Glomerular endothelial cell (primary cell): ENCODE data around the gene SZT2. TPM values are rescaled to one million over a fixed set of nuclear protein-coding genes. Genes with fewer than 3 reads are reported as not detected.
"Not testable (repeated sequence)": the region's sequence is repeated elsewhere in the genome, so short reads cannot be mapped to it uniquely, and the experiment has no call there.

Experiments
- DNase-seq: peaks from one replicate; pipeline ENCODE4 v3.0.0-alpha.2; 2011; ENCODE audit warnings: low read depth, low spot score; ENCODE audit errors: extremely low read depth
- total RNA-seq: library from RNA; depleted of rRNA; stranded (reverse); fragments of >200 nt; gene quantifications from 2 replicates; pipeline ENCODE4 v1.2.3, GENCODE V29; 2015

The SZT2 gene
- total RNA-seq, 1 donor from 2014 or later: 21.8 TPM

DNA sequence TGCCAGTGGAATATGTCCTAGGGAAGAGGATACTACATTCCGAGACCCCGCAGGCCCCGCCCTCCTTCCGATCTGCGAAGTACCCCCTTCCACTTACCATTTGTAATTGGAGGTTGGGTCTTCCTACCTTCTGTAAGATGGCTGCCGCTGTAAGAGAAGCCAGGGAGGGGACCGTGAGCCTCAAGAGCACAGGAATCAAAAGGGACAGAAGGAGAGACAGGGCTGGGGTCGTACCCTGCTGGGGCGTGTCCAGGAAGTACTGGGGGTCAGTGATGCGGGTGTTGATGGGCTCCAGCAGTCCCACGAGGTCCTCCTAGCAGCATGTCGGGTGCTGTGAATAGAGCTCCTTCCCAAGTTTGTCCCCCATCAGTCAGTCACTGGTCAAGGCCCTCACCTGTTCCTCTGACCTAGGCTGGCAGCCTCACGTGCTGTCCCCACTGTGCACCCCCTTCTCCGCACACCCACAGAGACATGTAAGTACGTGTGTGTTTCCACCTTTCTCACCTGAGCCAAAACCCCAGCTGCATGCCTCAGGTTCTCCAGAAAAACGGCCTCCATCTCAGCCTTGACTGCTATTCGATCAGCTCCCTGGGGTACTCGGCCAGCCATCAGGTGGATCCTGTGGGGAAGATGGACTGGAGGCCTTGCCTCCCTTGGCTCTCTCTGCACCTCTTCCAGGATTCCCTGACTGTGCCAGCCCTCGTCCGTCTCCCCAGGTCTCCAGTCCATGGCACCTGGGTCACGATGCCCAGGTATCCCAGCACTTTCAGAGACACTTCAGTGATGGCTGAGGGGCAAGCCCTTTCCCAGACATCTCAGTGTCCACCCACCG is 62.2 kb downstream of the SZT2 start:
- DNase-seq: no peak

DNA sequence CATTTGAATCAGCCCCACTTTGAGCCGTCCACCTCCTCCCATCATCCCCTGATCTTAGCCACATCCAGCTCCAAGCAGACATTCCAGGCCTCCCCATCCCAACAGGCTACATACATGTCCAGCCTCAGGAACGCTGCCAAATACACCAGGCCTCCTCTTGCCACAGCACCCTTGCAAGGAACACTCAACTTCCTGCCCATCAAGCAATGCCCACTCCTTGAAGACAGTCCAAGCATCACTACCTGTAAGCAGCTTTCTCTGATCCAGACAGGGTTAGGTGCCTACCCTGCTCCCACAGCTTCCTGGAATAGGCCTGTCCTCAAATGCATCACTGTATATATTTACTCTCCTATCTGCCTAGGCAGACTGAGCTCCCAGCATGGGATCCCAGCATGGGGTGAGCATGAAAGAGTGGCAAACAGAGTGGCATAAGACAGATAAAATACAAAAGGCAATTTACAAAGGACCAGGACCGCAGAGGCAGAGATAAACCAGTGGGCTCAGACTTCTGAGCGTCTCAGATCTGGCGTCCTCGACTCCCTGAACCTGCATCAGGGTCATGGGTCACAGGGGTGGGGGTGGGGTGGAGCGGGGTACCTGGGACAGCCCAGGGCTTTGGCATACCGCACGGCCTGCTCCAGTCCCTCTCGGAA is 63.2 kb downstream of the SZT2 start:
- DNase-seq: no peak

DNA sequence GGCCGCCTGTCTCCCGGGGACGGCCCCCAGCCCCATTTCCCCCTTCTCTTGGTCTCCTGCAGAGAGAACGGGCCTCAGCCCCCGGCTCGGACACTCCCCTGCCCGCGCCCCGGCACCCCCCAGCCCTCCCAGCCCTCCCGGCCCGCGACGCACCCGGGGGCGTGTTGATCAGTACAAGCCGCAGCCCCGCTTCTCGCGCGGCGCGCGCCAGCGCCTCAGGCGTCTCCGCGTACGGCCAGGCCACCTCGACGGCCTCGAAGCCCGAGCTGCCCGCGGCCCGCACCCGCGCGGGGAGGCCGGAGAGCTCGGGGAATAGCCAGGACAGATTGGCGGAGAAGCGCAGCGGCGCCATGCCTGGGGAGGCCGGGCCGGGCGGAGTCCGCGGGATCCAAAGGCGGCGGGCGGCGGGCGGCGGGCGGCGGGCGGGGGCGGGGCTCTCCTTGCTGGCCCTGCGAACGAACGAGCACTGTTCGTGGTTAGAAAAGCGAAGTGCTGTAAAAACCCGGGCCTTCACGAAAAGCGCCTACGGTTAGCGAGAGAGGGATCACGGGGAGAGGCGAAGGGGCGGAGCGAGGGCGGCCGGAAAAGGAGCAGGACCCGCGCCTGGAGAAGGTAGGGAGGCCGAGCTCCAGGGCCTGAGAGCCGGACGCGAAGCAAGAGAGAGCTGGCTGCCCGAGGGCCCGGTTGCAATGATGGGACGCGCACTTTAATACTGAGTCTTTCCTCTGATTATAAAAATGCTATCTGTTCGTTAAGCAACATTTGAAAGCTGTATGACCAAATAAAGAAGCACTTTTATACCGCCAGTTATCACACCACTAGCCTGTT is 64.0 kb downstream of the SZT2 start, which contains the start of gene HYI:
HYI (minus strand) TSS at position 490 of the 828 bp plus-strand sequence; CDS start at position 352, 138 bp downstream.
- no peak for DNase-seq

DNA sequence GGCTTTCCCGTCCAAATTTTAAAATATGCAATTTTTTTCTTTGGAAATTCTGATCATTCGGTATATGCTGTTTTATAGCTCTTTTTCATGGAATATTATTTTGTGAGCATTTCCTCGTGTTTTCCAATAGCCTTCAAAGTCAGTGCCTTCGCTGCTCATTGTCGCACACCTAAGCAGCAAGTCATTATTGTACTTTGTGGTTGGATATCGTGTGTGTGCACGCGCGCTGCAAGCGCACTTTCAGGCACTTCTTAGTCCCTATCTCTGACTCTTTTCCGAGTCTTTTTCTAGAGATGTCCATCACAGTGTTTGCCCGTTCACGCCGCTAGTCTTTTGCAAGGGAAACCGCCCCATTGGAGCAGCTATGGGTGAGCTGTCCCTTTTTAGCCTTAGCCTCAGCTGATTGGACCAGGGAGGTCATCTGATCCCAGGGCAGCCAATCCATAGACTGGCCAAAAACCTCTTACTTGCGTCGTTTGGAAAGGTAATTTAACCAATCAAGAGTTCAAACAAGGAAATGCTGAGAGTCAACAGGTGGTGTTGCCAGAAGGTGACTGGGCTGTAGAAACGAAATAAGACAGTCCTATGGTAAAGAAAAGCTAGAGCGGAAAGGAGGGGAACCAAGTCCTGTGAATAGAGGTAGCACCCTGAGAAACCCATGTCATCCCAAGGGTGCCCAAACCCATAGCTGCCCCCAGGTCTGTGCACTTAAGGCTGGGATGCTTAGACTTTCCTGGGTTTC is 64.7 kb downstream of the SZT2 start:
- DNase-seq: no peak

DNA sequence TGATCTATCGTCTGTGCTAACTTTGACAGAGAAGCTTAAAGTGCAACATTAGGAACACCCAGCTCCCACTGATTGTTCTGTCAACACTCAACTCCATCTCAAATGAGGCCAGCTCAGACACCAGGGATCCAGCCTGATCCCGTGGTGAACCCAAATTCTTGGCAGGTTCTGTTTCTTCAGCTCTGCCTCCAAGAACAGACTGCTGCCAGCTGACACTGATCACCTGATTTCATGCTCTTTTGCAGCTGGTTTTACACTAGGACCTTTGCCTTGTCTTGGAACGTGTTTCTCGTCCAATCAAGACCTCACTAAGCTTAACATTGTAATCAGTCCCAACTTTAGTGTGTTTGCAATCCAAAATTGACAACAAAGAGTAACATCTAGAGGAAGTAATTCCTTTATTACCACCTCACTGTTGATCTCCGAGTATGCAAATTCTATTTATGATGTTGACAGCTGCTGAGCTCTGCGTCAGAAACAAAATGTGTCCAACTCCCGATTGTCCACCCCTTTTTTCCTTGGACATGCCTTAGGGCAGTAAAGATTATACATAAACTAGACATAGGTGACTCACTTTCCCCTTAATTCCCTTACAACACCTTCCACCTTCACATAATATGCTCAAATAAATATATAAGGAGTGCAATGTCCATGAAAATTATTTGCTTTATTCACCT is 65.7 kb downstream of the SZT2 start:
- no peak for DNase-seq

DNA sequence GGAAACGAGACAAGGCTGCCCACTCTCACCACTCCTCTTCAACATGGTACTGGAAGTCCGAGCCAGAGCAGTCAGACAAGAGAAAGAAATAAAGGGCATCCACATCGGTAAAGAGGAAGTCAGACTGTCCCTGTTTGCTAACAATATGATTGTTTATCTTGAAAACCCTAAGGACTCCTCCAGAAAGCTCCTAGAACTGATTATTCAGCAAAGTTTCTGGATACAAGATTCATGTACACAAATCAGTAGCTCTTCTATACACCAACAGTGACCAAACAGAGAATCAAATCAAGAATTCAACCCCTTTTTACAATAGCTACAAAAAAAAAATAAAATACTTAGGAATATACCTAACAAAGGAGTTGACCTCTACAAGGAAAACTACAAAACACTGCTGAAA is 68.7 kb downstream of the SZT2 start:
- not testable (repeated sequence) for DNase-seq

DNA sequence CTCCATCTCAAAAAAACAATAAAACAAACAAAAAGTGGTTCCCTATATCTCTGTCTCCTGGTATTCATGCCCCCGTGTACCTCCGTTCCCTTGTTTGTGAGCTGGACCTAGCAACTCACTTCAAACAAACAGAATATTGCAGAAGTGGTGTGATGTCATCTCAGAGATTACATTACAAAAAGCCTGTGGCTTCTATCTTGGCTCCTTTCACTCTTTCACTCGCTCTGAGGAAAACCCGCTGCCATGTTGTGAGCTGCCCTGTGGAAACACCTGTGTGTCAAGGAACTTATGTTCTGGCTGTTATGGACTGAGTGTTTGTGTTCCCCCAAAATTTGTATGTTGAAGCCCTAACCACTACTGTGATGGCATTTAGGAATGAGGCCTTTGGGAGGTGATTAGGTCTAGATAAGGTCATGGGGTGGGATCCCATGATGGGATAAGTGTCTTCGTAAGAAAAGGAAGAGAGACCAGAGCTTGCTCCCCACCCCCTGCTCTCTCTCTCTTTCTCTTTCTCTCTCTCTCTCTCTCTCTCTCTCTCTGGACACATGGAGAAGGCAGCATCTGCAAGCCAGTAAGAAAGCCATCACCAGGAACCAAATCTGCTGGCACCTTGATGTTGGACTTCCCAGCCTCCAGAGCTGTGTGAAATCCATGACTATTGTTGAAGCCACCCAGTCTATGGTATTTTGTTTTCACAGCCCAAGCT is 71.4 kb downstream of the SZT2 start:
- DNase-seq: no peak

DNA sequence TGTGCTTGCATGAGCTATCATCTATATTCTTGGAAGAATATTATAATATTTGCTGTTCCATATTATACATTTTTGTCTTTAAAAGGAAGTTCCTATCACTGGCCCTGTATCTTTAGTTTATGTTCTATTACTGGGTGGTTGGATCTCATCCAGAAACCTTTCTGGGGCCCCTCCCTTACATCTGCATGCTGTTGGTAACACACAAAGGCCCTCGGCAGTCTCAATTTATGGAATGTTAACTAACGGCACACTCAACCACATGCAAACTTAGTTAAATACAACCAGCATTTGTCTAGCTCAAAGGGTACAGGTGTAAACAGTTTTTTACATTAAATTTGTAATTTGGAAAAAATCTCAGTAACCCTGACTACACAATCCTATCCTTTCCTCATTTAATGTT is 73.8 kb downstream of the SZT2 start:
- DNase-seq: no peak

DNA sequence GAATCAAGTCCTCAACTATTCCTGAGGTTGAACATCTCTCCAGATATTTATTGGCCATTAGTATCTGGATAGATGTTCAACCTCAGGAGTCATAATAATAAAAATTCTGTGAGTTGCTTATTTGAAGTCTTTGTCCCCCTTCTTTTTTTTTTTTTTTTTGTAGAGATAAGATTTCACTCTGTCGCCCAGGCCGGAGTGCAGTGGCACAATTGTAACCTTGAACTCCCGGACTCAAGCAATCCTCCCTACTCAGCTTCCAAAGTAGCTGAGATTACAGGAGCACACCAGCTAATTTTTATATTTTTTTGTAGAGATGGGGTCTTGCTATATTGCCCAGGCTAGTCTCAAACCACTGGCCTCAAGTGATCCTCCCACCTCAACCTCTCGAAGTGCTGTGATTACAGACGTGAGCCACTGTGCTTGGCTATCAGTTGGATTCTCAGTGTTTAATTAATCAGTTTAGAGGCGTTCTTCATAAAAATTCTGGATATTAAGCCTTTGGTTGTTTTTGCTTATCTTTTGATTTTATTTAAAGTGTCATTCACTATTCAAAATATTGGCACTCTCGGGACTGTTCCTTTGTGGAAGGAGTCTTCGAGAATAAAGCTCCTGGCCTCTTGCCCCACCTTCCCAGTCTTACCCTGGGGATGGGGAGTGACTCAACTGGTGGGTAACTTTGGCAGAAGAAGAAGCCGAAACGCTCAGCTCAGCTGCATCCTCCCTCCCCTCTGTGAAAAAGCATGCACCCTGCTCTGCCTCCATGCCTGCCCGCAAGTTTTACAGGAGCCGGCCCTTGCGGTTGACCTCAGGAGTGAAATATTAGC is 75.2 kb downstream of the SZT2 start:
- no peak for DNase-seq

DNA sequence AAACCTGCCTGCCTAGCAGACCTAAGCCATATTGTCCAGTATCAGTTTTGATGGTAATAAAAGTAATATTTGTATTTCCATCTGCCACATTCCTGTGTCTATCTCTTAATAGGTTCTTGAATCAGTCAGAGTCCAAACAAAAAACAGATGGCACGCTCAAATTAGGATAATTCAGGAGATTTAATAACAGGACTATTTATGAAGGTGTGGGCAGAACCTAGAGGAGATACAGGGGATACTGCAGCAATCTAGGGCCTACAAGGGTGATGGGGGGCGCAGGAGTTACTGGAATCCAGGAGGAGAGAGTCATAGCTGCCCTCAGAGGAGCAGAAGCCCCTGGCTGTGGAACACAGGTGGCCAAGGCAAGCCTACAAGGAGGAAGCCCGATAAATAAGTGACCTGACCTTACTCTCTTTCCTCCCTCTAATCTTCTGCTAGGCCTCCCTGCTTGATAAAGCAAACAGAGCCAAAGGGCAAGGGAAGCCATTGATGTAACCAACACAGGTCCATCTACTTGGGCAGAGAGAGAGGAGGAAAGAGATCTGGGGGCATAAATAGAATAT is 75.9 kb downstream of the SZT2 start:
- no peak for DNase-seq

DNA sequence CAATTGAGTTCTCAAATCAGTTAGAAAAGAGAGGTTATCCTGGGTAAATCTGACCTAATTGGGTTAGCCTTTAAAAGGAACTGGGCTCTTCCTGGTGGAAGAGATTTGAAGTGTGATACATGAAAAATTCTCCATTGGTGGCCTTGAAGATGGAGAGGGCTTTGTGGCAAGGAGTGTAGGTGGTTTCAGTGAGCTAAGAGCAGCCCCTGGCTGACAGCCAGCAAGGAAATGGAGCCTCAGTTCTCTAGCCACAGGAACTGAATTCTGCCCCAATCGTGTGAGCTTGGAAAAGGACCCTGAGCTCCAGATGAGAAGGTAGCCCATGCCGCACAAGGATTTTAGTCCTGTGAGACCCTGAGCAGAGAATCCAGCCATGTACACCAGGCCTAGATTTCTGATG is 76.7 kb downstream of the SZT2 start:
- DNase-seq: no peak

DNA sequence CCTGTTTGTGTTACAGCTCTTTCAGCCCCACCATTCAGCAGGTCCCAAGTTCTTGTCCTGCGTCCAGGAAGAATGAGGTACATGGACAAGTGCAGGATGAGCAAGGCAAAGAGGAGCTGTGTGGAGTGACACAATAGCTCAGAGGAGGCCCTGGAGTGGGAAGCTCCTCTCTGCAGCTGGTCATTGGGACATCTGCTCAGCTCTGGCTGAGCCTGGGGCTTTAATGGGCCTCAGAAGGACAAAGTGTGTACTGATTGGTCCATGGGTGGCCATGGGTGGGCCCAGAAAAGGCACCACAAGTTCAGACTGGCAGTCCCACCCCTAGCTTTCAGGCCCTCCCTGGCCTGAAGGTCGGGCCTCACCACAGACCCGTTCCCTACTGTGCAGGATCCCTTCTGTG is 78.7 kb downstream of the SZT2 start:
- DNase-seq: no peak

DNA sequence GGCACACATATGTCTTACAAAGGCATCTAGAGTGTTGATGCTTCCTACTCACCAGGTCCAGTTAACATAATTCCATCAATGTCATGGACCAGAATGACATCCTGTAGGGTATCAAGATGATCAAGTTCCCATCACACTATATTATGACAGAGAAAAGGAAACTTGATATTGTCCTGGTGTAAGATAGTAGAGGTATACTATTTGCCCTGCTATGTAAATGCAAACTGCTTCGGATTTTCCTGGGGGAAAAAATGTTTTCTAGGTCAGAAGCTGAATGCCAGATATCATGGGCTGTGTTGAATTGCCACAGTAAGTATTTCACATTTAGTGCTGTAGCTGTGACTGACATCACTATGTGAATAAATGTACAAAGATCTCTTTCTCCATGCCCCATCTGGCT is 80.2 kb downstream of the SZT2 start:
- DNase-seq: no peak

DNA sequence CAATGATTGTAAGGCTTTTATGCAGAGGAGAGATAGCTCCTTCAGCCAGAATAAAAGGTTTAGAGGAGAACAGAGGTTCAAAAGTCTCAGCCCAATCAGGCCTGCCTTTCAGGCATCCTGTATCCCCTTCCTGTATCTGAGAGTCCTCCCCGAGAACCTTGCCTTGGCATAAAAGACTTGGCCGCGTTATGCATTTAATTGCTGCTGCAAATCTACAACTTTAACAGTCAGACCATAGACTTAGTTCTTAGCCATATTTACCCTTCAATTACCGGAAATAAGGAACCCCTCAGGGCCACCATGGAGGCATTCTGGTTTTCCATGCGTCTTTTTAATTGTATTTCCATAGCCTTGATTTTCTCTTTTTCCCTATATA is 82.4 kb downstream of the SZT2 start:
- DNase-seq: no peak

DNA sequence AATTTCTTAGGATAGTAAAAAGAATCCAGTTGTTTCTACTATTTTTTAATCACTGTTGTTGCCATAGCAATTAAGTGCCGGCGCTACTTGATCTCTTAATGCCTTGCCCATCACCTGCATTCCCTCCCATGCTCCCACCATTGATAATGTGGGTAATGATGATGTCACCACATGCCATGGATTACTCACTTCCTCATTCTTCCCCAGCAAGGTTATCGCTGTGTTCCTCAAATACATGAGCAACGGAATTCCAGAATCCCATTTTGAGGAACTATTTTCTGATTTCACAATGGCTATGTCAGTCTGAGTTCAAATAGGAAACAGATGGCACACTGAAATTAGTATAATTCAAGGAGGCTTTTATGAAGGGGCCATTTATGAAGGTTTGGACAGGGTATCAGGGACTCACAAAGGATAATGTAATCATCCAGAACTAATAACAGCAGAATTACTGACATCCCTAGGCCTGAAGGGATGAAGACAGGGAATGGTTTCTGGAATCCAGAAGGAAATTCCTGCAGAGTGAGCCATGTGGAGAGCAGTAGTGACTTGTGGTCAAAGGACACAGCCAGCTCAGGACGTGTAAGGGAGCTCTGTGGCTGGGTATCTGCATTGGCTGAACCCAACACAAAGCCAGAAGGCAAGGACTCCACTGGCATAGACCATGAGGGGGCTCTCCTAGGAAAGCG is 82.9 kb downstream of the SZT2 start:
- DNase-seq: peak; percentile 92

DNA sequence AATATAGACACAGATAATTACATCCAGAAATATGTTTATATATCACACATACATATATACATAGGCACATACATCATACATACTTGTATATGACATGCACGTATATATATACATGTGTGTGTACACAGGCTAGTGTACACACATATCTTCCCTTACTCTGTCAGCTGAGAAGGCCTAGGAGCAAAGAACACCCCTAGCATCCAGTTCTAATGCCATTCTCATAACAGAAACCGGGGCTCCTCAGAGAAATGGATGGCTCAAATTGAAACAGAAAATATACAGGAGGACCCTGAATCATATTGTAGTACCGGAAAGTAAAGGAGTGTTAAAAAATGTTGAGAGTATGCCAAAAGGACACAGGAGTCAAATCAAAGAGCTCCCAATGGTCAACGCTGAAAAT is 83.8 kb downstream of the SZT2 start:
- no peak for DNase-seq

DNA sequence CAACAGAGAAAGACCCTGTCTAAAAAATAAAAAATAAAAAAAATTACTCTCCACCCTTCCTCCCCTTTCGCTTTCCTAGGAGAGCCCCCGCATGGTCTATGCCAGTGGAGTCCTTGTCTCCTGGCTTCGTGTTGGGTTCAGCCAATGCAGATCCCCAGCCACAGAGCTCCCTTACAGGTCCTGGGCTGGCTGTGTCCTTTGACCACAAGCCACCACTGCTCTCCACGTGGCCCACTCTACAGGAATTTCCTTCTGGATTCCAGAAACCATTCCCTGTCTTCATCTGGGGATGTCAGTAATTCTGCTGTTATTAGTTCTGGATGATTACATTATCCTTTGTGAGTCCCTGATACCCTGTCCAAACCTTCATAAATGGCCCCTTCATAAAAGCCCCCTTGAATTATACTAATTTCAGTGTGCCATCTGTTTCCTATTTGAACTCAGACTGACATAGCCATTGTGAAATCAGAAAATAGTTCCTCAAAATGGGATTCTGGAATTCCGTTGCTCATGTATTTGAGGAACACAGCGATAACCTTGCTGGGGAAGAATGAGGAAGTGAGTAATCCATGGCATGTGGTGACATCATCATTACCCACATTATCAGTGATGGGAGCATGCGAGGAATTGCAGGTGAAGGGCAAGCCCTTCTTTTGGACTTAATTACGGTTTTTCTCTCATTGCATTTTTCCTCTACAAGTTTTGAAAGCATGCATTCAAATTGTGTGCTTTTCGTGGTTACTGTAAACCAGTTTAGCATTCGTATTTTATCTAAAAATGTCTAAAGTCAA is 86.1 kb downstream of the SZT2 start:
- DNase-seq: peak; percentile 66
